DMS53 treated with DMSO at 0.1 percent for 48 hours (cell line): ENCODE data around the gene GYS1.

Experiments used
- DNase-seq: peaks from one replicate; lab custom pipeline; 2025; ENCODE audit not compliant: unreplicated experiment; lab: John Stamatoyannopoulos, UW

Gene GYS1

GRCh38 chr19:48990400-48990799 lies 2.7 kb downstream of the GYS1 start:
- no peak for DNase-seq

GRCh38 chr19:48989701-48990291 lies 3.3 kb downstream of the GYS1 start:
- no peak for DNase-seq

- no peak for DNase-seq
Observed at GRCh38 chr19:48988860-48989259, 4.2 kb downstream of the GYS1 start.

DNA sequence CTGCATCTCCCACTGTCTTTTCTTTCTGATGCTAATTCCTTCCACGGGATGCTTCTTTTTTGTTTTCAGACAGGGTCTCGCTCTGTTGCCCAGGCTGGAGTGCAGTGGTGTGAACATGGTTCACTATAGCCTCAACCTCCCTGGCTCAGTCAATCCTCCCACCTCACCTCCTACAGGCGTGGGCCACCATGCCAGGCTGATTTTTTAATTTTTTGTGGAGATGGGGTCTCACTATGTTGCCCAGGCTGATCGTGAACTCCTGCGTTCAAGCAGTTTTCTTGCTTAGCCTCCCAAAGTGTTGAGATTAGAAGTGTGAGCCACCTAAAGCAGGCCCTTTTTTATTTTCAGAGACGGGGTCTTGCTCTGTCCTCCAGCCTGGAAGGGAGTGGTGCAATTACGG lies 4.8 kb downstream of the GYS1 start:
- DNase-seq, result no peak

DNA sequence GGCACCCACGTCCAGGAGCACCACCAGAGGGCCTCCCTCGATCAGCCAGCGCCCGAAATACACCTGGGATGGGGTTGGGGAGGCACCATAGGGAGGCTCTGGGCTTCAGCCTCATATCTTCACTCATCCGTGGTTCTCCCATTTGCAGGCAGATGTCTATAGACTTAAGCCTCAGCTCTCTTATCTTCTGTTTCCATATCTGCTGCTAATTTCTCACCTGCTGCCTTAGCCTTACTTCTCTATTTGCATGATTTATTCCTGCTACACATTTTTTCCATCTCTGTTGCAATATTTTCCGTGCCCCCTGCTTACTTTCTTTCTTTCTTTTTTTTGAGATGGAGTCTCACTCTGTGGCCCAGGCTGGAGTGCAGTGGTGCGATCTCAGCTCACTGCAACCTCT lies 5.8 kb downstream of the GYS1 start:
- no peak for DNase-seq

DNA sequence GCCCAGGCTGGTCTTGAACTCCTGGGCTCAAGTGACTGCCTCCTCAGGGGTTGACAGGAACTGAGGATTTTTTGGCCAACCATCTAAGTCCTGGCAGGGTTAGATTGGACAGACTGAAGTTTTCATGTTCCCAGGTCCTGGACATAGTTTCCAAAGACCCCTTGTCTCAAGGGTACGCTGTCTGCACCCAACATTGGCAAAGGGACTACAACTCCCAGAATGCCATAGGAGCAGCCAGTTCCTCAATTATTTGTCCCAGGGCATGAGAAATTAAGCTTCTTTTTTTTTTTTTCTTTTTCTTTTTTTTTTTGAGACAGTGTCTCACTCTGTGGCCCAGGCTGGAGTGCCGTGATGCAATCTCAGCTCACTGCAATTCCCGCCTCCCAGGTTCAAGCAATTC lies 6.9 kb downstream of the GYS1 start:
- no peak for DNase-seq

DNA sequence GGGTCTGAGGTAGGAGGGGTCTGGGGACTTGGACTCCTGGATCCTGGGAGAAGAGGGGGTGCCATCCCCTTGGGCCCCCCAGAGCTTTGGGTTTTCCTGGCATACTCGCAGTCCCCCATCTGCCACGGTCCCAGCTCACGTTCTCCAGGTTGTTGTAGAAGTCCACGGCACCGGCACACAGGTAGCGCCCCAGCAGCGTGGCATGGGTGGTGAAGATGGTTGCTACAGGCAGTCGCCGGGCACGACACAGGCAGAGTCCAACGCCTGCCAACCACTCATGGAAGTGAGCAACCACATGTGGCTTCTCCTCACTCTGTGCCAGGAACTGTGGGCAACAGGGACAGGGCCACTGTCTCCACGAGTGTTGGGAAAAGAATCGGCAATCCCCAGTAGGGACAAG lies 7.4 kb downstream of the GYS1 start:
- no peak for DNase-seq

GRCh38 chr19:48982280-48982679 lies 10.8 kb downstream of the GYS1 start:
- DNase-seq, result no peak

DNA sequence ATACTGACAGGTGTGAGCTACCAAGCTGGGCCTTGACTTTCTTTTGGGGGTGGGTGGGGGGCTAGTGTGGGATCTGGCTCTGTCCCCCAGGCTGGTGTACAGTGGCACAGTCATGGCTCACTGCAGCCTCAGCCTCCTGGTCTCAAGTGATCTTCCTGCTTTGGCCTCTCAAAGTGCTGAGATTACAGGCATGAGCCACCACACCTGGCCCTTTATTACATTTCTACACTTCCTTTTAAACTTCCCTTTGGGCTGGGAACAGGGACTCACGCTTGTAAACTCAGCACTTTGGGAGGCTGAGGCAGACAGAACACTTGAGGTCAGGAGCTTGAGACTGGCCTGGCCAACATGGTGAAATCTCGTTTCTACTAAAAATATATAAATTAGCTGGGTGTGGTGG lies 16.0 kb downstream of the GYS1 start:
- DNase-seq, result no peak

DNA sequence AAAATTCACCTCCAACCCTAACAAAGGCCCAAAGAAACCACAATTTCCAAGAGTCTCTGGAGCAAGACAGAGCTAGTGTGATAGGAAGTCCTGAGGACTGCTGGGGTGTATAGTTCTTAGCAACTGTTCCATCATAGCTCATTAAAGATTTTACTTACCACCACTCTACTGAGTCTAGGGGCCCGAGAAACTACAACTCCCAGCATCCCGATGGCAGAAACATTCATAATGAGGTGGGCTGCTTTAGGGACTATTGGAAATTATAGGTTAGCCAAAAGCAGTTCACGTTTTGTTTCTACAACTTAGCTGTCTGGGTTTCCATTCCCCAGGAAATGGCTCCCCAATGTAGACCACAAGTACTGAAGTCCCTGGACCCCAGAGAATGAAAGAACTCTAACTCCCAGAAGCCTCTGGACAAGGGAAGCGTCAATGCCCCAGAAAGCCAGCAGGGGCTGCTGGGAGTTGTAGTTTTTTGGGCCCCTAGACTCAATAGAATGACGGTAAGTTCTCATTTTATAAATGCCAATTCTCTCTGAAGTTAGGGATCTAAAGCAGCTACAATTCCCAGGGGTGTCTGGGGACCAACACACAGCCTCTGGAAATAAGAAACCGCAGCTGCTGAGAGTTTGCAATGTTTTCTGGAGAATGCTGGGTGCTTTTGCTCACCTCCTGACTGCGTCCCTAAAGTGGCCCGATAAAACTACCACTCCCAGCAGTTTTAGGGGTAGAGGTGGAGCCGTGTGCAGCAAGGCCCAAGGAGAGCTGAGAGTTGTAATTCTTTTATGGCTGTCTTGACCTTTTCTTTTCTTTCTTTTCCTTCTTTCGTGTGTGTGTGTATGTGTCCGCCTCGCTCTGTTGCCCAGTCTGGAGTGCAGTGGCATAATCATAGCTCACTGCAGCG lies 16.9 kb downstream of the GYS1 start:
- no peak for DNase-seq

DNA sequence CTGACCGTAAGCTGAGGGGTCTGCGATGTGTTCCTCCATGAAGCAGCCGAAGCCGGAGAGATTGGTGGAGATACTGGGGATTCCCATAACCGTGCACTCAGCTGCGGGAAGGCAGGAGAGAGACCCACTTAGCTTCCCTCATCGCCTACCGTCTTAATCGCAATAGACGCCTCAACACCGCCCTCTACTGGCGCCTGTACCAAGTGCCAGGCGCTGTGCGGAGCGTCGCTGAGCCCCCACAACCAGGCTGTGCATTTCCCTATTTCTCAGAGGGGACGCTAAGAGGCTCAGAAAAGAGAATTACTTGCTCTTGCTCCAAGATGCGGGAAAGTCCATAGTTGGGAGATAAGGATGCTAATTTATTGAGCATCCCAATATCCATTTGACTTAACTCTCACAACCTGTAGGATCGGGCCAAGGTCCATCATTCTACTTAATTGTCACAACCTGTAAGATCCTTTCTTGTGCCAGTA lies 22.1 kb downstream of the GYS1 start:
- DNase-seq, result peak; percentile 66

- DNase-seq, result no peak
Observed at GRCh38 chr19:48970139-48970766, 22.9 kb downstream of the GYS1 start.

DNA sequence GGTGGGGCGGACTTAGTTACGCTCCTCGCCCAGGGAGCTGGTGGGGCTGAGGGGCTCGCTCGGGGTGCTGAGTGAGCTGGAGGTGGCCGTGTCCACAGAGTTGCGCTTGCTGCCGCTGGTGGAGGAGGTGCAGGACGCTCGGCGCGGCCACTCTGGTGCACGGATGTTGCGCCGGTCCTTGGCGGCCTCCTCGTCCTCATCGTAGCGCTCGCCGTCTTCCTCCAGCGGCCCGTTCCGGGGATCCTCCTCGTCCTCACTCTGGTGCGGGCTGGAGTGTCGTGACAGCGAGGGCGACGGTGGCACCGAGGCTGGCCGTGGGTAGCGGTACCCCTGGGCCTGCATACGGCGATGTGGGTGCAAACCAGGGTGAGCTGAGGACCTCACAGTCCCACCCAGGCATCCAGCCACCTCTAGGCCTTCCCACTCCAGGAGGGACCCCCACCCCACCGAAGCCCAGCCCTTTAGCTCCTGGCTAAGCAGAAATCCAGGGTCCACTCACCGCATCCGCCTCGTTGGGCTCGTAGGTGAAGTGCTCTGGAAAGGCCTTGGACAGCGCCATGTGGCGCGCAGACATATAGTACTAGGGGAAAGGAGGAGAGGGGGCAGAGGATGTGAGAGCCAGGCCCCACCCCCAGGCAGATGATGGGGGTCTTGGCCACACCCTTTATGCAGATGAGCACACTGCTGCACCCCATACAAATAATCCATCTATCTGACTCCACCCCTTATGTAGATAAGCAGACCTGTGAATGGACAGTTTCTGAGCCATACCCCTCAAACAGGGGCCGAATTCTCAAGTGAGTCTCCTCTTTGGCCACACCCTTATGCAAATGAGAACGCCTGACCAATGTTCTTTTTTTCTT lies 23.6 kb downstream of the GYS1 start:
- no peak for DNase-seq

DNA sequence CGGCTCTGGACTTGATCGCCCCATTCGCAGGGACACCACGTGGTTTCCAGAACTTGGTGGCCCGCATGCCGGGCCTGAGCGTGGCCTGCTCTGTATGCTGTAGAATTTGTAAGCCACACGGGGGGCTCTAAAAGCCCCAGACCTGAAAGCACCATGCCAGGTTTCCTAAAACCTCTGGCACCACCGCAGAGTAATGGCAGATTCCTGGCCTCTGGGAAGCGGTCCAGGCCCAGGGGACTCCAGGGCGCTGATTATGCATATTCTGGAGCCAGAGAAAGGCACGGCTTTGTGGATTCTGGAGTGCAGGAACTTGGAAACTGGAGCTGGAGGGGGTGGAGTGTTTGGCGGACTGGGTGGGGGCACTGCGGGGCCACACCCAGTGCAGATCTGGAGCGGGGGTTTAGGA lies 24.3 kb downstream of the GYS1 start:
- no peak for DNase-seq

GRCh38 chr19:48968179-48968661 lies 24.9 kb downstream of the GYS1 start:
- no peak for DNase-seq

GRCh38 chr19:48967346-48968178 lies 25.5 kb downstream of the GYS1 start:
- DNase-seq, result no peak

DNA sequence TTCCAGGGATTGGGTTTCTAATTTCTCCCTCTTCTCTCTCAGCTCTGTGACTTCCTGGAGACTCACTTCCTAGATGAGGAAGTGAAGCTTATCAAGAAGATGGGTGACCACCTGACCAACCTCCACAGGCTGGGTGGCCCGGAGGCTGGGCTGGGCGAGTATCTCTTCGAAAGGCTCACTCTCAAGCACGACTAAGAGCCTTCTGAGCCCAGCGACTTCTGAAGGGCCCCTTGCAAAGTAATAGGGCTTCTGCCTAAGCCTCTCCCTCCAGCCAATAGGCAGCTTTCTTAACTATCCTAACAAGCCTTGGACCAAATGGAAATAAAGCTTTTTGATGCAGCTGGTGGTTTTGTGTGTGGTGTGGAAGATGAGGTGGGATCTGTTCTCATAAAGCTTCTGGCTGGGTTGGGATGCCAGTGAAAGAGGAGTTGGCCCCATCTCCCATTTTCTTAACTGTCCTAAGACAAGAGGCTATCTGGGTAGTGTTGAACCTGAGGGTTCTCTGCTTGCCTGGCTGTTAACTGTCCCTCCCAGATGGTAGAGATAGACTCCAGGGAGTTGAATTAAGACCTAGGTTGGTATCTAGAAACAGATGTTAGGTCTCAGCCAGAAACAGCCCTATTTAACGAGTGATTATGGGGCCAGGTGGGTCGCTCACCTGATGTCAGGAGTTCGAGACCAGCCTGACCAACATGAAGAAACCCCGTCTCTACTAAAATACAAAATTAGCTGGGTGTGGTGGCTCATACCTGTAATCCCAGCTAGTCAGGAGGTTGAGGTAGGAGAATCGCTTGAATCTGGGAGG lies 26.4 kb downstream of the GYS1 start:
- no peak for DNase-seq

- peak; percentile 67 for DNase-seq
Observed at GRCh38 chr19:48965806-48966540, 27.1 kb downstream of the GYS1 start.
